WI38 (cell line): ENCODE data around the gene TBCK.

Source experiments
- H3K4me3 ChIP-seq: 2 replicates; pipeline ENCODE4 v1.5.1; 2011; ENCODE audit warnings: low read depth, mild to moderate bottlenecking, control low read depth, low read length
- CTCF ChIP-seq: IDR thresholded peaks from 2 replicates; pipeline ENCODE4 v1.5.1; 2012; ENCODE audit warnings: low read depth, mild to moderate bottlenecking, control low read depth, low read length

Gene TBCK

GRCh38 chr4:106062452-106062875, 253.5 kb downstream of the TBCK start:
- TF ChIP-seq CTCF = no peak
- H3K4me3 ChIP-seq = no peak overlapping the region

DNA sequence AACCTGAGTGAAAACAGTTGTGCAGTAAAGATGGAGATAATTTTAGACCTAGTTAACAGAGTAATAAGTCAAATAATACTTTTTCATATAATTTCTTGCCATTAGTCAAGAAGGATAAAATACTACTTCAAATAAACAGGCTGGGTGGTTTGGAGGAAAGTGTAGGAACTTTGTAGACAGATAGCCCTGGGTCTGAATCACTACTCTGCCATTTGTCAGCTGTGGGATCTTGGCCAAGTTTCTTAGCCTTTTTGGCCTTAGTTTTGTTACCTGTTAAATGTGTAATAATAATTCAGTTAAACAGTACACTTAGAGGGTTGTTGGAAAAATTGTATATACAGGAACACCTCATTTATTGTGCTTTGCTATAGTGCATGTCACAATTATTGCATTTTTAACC, 257.1 kb downstream of the TBCK start:
- H3K4me3 ChIP-seq = no peak overlapping the region
- no peak for TF ChIP-seq CTCF

GRCh38 chr4:106056914-106057313, 259.1 kb downstream of the TBCK start:
- H3K4me3 ChIP-seq = no peak overlapping the region
- TF ChIP-seq CTCF = no peak

- no peak for TF ChIP-seq CTCF
- H3K4me3 ChIP-seq = no peak overlapping the region
These were observed 264.5 kb downstream of the TBCK start for GRCh38 chr4:106051514-106051913.

GRCh38 chr4:106049490-106049889, 266.5 kb downstream of the TBCK start:
- no peak overlapping the region for H3K4me3 ChIP-seq
- TF ChIP-seq CTCF = no peak

- TF ChIP-seq CTCF = no peak
- no peak overlapping the region for H3K4me3 ChIP-seq
These were observed 267.6 kb downstream of the TBCK start for GRCh38 chr4:106048250-106048971.

DNA sequence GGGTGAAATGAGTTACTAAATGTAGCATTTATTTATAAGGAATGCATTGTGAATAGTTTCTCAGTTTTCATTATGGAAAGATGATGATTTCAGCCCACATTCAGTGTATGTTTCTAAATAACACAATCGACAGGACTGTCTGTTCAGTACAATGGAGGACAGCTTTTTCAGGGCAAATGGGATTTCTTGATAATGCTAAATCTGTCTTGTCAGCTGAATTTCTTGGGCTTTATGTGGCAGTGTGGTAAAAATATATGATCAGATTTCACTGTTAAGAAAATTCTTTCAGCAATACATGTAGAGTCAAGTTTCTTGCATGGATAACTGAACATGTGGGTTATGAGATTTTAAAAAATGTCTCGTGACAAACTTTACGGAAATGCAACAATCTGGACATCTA, 269.9 kb downstream of the TBCK start:
- TF ChIP-seq CTCF = no peak
- H3K4me3 ChIP-seq = no peak overlapping the region
